ENCODE results near the gene MINDY2. TPM values are rescaled to one million over a fixed set of nuclear protein-coding genes. Genes with fewer than 3 reads are reported as not detected.

Gene MINDY2
- total and polyA plus RNA-seq, 2 experiments from 2014 or later: 36.3 to 47.9 TPM

DNA sequence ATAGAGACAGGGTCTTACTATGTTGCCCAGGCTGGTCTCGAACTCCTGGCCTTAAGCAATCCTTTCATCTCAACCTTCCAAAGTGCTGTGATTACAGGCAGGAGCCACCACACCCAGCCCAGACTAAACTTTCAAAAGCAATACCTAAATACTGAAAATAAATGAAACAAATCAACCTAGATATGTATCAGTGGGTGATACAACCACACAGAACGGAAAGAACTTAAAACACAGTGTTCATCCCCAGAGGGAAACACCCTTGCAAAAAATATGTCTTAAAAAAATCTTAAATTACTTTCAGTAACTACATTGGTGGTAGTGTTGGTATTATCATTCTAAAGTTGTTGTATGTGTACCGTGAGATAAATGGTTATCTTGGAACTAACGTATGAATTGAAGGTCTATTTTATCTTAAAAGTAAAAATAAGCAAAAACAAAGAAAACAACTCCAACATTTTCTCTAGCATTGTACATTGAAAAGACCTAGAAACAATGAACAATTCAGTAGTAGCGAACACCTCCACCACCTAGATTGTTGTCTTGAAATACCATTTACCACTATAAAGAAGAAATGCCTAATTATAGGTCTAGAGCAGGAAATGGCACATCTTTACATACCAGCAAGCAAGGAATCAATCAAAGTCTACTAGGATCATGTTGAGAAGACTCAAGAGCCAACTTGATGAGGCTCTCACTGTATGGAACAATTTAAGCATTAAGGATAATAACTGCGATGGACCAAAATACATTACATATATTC lies 137.6 kb downstream of the MINDY2 start (continued):
- TF ChIP-seq, protein P1, sequence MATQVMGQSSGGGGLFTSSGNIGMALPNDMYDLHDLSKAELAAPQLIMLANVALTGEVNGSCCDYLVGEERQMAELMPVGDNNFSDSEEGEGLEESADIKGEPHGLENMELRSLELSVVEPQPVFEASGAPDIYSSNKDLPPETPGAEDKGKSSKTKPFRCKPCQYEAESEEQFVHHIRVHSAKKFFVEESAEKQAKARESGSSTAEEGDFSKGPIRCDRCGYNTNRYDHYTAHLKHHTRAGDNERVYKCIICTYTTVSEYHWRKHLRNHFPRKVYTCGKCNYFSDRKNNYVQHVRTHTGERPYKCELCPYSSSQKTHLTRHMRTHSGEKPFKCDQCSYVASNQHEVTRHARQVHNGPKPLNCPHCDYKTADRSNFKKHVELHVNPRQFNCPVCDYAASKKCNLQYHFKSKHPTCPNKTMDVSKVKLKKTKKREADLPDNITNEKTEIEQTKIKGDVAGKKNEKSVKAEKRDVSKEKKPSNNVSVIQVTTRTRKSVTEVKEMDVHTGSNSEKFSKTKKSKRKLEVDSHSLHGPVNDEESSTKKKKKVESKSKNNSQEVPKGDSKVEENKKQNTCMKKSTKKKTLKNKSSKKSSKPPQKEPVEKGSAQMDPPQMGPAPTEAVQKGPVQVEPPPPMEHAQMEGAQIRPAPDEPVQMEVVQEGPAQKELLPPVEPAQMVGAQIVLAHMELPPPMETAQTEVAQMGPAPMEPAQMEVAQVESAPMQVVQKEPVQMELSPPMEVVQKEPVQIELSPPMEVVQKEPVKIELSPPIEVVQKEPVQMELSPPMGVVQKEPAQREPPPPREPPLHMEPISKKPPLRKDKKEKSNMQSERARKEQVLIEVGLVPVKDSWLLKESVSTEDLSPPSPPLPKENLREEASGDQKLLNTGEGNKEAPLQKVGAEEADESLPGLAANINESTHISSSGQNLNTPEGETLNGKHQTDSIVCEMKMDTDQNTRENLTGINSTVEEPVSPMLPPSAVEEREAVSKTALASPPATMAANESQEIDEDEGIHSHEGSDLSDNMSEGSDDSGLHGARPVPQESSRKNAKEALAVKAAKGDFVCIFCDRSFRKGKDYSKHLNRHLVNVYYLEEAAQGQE (IDR thresholded peaks at IDR 0.05; ENCODE audit: unreplicated experiment): no peak
- TF ChIP-seq ZNF114 (CRISPR knock-in tag; IDR thresholded peaks at IDR 0.05) (no peak), EZH2phosphoT487 (IDR thresholded peaks at IDR 0.05; ENCODE audit: unreplicated experiment) (no peak), POLR2AphosphoS5 (IDR thresholded peaks at IDR 0.05; ENCODE audit: low read depth) (no peak), EZH2 (IDR thresholded peaks at IDR 0.05; ENCODE audit: low read depth, unreplicated experiment) (no peak), NANOG (IDR thresholded peaks at IDR 0.05; ENCODE audit: borderline replicate concordance) (no peak), STAT1 (IDR thresholded peaks at IDR 0.05; ENCODE audit: unreplicated experiment) (no peak)
- TF ChIP-seq, protein P2, sequence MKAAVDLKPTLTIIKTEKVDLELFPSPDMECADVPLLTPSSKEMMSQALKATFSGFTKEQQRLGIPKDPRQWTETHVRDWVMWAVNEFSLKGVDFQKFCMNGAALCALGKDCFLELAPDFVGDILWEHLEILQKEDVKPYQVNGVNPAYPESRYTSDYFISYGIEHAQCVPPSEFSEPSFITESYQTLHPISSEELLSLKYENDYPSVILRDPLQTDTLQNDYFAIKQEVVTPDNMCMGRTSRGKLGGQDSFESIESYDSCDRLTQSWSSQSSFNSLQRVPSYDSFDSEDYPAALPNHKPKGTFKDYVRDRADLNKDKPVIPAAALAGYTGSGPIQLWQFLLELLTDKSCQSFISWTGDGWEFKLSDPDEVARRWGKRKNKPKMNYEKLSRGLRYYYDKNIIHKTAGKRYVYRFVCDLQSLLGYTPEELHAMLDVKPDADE (IDR thresholded peaks at IDR 0.05): no peak

DNA sequence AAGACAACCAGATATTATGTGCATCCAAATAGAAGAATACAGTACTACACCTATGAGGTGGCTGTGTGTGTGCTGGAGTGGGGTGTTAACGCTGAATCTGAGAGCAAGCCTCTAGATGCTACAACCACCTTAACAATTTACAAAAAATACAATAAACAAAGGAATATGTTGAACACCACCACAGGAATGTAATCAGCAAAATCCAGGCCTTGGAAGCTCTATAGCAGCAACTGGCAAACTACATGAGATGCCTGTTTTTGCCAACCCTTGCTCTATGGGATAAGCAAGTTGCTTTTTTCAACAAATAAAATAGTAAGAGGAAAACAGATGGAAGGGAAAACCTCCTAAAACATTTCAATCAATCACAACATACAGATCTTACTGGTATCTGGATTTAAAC lies 138.5 kb downstream of the MINDY2 start:
- Histone ChIP-seq H3K27ac (ENCODE audit: low read depth) (no peak overlapping the region), H3K9me2 (ENCODE audit: insufficient read depth) (no peaks in the 10 kb centered on the region), H3K27me3 (ENCODE audit: insufficient read depth) (no peaks in the 10 kb centered on the region), H3K79me2 (replicated peaks; ENCODE audit: insufficient read depth) (peaks cover 99% of the 10 kb centered on the region), H3F3A (replicated peaks; ENCODE audit: low read depth) (no peaks in the 10 kb centered on the region), H2AFZ (no peak overlapping the region), H3K4me2 (no peak overlapping the region), H3K36me3 (ENCODE audit: insufficient read depth) (peaks cover 40% of the 10 kb centered on the region), H3K4me3 (no peak overlapping the region), H4K20me1 (replicated peaks; ENCODE audit: insufficient read depth) (peaks cover 45% of the 10 kb centered on the region), H3K4me1 (ENCODE audit: insufficient read depth) (0 out of 2 replicates have a peak, but pooled peaks cover 2% of the 10 kb centered on the region)
- Mint-ChIP-seq H3K36me3 (ENCODE audit: low read depth) (peaks cover 87% of the 10 kb centered on the region), H3K4me3 (no peak overlapping the region), H3K4me1 (peaks cover 7% of the 10 kb centered on the region; the same call in 2 of the 3 replicates), H3K27ac (no peak overlapping the region), H3K27me3 (ENCODE audit: insufficient read depth, low read depth, poor library complexity) (peaks cover under 1% of the 10 kb centered on the region), H3K9me3 (no peaks in the 10 kb centered on the region)
- DNase-seq (ENCODE audit: low spot score) (no peak), ATAC-seq (no peak)
- TF ChIP-seq, protein P1 (IDR thresholded peaks at IDR 0.05; ENCODE audit: unreplicated experiment): no peak
- TF ChIP-seq JUNB (IDR thresholded peaks at IDR 0.05; ENCODE audit: unreplicated experiment) (no peak), ZNF331 (CRISPR knock-in tag; IDR thresholded peaks at IDR 0.05; ENCODE audit: low read depth) (no peak), NANOG (IDR thresholded peaks at IDR 0.05; ENCODE audit: borderline replicate concordance) (no peak), POLR2AphosphoS5 (IDR thresholded peaks at IDR 0.05; ENCODE audit: low read depth) (no peak)
- TF ChIP-seq, protein P2 (IDR thresholded peaks at IDR 0.05): no peak
- TF ChIP-seq, protein P3, sequence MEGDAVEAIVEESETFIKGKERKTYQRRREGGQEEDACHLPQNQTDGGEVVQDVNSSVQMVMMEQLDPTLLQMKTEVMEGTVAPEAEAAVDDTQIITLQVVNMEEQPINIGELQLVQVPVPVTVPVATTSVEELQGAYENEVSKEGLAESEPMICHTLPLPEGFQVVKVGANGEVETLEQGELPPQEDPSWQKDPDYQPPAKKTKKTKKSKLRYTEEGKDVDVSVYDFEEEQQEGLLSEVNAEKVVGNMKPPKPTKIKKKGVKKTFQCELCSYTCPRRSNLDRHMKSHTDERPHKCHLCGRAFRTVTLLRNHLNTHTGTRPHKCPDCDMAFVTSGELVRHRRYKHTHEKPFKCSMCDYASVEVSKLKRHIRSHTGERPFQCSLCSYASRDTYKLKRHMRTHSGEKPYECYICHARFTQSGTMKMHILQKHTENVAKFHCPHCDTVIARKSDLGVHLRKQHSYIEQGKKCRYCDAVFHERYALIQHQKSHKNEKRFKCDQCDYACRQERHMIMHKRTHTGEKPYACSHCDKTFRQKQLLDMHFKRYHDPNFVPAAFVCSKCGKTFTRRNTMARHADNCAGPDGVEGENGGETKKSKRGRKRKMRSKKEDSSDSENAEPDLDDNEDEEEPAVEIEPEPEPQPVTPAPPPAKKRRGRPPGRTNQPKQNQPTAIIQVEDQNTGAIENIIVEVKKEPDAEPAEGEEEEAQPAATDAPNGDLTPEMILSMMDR (conservative IDR thresholded peaks at IDR 0.05; ENCODE audit: low read depth in 2 of 2): no peak
